Smooth muscle cell (in vitro differentiated cells): ENCODE data around the gene SP3. TPM values are rescaled to one million over a fixed set of nuclear protein-coding genes. Genes with fewer than 3 reads are reported as not detected.

Experiments used
- DNase-seq: peaks from one replicate; lab custom pipeline; 2025; ENCODE audit not compliant: unreplicated experiment; lab: John Stamatoyannopoulos, UW
- H2AFZ ChIP-seq: fragments of 200-600 bp; sonication (generic); 2 replicates; pipeline ENCODE4 v1.6.0; 2016; ENCODE audit warnings: antibody characterized with exemption, low read depth, mild to moderate bottlenecking
- H3F3A ChIP-seq: fragments of 200-600 bp; sonication (generic); 2 replicates; pipeline ENCODE4 v1.6.0; 2017; ENCODE audit warnings: antibody characterized with exemption, low read depth
- H3K27ac ChIP-seq: fragments of 200-600 bp; sonication (generic); 2 replicates; pipeline ENCODE4 v1.5.1; 2016; ENCODE audit warnings: low read depth, mild to moderate bottlenecking
- H3K27me3 ChIP-seq: fragments of 200-600 bp; sonication (generic); 2 replicates; pipeline ENCODE4 v1.6.1; 2016; ENCODE audit warnings: low read depth, mild to moderate bottlenecking
- H3K36me3 ChIP-seq: fragments of 200-600 bp; sonication (generic); 2 replicates; pipeline ENCODE4 v1.5.1; 2016; ENCODE audit warnings: low read depth
- H3K4me1 ChIP-seq: fragments of 200-600 bp; sonication (generic); 2 replicates; pipeline ENCODE4 v1.5.1; 2016; ENCODE audit warnings: low read depth
- H3K4me2 ChIP-seq: fragments of 200-600 bp; sonication (generic); 2 replicates; pipeline ENCODE4 v1.6.0; 2016; ENCODE audit warnings: mild to moderate bottlenecking
- H3K4me3 ChIP-seq: fragments of 200-600 bp; sonication (generic); 2 replicates; pipeline ENCODE4 v1.5.1; 2016; ENCODE audit warnings: mild to moderate bottlenecking
- H3K79me2 ChIP-seq: fragments of 200-600 bp; sonication (generic); 2 replicates; pipeline ENCODE4 v1.6.0; 2016; ENCODE audit warnings: low read depth, mild to moderate bottlenecking
- H3K9ac ChIP-seq: fragments of 200-600 bp; sonication (generic); 2 replicates; pipeline ENCODE4 v1.6.0; 2016; ENCODE audit warnings: low read depth
- H3K9me3 ChIP-seq: fragments of 200-600 bp; sonication (generic); replicated peaks from 2 replicates; pipeline ENCODE4 v1.5.1; 2016; ENCODE audit warnings: low read depth
- H4K20me1 ChIP-seq: fragments of 200-600 bp; sonication (generic); 2 replicates; pipeline ENCODE4 v1.6.0; 2016; ENCODE audit warnings: low read depth
- WGBS: methylation state at CpG from one replicate; pipeline ENCODE4 v1.1.7; 2016; ENCODE audit warnings: low lambda C conversion rate; 5-methylcytosine and 5-hydroxymethylcytosine counted together
- polyA plus RNA-seq: library from polyadenylated mRNA; unstranded; fragments of >200 nt; fragmentation: Nextera tagmentation; extraction: Ambion mirVana; gene quantifications from 2 replicates; pipeline ENCODE4 v1.2.1, GENCODE V29; 2016
- total RNA-seq: library from RNA; depleted of rRNA; stranded (reverse); fragments of >200 nt; gene quantifications from 2 replicates; pipeline ENCODE4 v1.2.3, GENCODE V29; 2014
- TF ChIP-seq, protein P1 (sequence below): fragments of 200-600 bp; sonication (generic); IDR thresholded peaks from 2 replicates; pipeline ENCODE4 v1.5.1; 2017; ENCODE audit warnings: borderline replicate concordance, mild to moderate bottlenecking, antibody characterized with exemption; ENCODE audit not compliant: insufficient read depth, poor library complexity, severe bottlenecking

Gene SP3
- total and polyA plus RNA-seq, 2 experiments from 2014 or later = 24.5 to 84.5 TPM

DNA sequence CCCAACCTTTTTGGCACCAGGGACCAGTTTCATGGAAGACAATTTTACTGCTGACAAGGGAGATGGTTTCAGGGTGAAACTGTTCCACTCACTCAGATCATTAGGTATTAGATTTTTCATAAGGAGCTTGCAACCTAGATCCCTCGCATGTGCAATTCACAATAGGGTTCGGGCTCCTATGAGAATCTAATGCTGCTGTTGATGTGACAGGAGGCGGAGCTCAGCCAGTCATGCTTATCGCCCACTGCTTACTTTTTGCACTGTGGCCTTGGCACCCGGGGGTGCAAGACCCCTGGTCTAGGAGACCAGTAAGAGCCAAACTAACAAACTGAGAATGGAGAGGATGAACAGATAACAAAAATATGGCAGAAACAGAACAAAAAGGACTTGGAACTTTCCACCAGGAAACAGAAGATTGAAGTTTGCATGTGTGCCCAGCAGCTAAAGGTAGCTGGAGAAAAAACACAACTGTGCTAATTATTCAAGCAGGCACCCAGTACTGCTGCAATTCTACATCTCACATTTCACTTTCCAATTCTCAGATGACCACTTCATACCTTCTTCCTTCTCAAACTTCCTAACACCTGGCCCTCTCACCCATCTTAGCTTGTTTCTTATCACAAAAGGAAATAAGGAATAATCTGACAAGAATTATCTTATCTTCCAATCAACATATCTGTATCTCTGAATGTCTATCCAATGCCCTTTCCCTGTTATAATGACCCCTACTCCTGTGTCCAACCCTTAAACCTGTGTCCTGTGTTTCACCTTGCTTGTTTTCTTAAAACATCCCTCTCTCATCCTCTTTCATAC, 24.8 kb downstream of the SP3 start:
- no peak overlapping the region for H3K4me3 ChIP-seq
- H3K27ac ChIP-seq = no peak overlapping the region
- peaks cover 8% of the 10 kb centered on the region for H3K4me1 ChIP-seq
- 94% methylated on average over 5 of the region's 5 CpGs for WGBS
- H3K4me2 ChIP-seq = no peak overlapping the region
- no peaks in the 10 kb centered on the region for H3K9me3 ChIP-seq
- H3K27me3 ChIP-seq = no peaks in the 10 kb centered on the region
- H4K20me1 ChIP-seq = peaks cover 100% of the 10 kb centered on the region
- DNase-seq = no peak
- no peaks in the 10 kb centered on the region for H3F3A ChIP-seq
- H3K36me3 ChIP-seq = no peaks in the 10 kb centered on the region
- TF ChIP-seq, protein P1, sequence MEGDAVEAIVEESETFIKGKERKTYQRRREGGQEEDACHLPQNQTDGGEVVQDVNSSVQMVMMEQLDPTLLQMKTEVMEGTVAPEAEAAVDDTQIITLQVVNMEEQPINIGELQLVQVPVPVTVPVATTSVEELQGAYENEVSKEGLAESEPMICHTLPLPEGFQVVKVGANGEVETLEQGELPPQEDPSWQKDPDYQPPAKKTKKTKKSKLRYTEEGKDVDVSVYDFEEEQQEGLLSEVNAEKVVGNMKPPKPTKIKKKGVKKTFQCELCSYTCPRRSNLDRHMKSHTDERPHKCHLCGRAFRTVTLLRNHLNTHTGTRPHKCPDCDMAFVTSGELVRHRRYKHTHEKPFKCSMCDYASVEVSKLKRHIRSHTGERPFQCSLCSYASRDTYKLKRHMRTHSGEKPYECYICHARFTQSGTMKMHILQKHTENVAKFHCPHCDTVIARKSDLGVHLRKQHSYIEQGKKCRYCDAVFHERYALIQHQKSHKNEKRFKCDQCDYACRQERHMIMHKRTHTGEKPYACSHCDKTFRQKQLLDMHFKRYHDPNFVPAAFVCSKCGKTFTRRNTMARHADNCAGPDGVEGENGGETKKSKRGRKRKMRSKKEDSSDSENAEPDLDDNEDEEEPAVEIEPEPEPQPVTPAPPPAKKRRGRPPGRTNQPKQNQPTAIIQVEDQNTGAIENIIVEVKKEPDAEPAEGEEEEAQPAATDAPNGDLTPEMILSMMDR = no peak
- peaks cover 100% of the 10 kb centered on the region for H3K79me2 ChIP-seq
- no peak overlapping the region for H2AFZ ChIP-seq
- no peak overlapping the region for H3K9ac ChIP-seq

DNA sequence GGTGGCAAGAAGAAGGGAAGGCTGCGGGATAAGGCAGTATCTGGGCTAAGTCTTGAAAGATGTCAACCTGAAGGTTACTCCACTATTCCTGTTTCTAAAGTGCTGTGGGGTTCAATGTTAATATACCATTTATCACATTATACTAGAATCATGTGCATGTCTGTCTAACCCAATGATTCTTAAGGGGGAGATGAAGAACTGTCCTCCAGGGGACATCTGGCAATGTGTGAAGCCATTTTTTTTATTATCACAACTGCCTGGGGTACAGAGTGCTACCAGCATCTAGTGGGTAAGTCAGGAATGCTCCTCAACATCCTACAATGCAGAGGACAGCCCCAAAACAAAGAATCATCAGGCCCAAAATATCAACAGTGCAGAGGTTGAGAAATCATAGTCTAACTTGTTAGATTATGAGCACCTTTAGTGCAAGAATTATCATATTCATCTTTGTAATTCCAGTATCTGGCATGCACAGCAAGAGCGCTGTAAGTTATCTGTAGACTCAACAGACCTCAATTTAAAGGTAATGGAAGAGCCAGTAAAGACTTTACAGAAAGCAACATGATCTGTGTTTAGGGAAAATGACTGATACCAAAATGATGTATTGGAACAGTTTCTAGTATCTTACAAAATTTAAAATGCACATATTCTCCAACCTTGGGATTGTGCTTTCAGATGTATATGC, 26.3 kb downstream of the SP3 start:
- Histone ChIP-seq H3K79me2 (peaks cover 100% of the 10 kb centered on the region), H3K4me2 (no peak overlapping the region), H4K20me1 (peaks cover 100% of the 10 kb centered on the region), H3K9me3 (no peaks in the 10 kb centered on the region), H3K4me1 (peaks cover 8% of the 10 kb centered on the region), H3K36me3 (no peaks in the 10 kb centered on the region), H2AFZ (no peak overlapping the region), H3K9ac (no peak overlapping the region), H3K4me3 (no peak overlapping the region), H3K27me3 (no peaks in the 10 kb centered on the region), H3F3A (no peaks in the 10 kb centered on the region), H3K27ac (no peak overlapping the region)
- DNase-seq = no peak
- TF ChIP-seq, protein P1 = no peak
- 93% methylated on average over 2 of the region's 2 CpGs for WGBS

DNA sequence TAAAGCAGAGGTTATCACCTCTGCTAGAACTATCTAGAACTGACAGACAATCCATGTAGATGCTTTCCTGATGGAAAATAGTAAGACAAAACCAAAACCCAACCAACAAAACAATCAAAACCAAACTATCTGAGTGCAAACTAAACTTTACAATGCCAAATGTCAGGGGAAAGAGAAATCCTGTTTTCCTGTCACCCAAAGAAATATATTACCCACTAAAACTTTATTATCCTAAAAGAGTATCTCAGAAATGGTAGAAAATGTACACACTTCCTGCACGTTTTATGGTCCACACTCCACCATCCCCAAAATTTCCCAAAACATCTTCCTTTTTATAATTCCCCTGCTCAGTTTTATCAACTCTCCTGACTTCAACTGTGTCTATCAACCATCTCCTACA, 29.9 kb downstream of the SP3 start:
- H3K79me2 ChIP-seq = peaks cover 98% of the 10 kb centered on the region
- H3K4me3 ChIP-seq = no peak overlapping the region
- H3K9me3 ChIP-seq = no peaks in the 10 kb centered on the region
- WGBS = 87% methylated on average over 1 of the region's 1 CpG
- H3K27me3 ChIP-seq = no peaks in the 10 kb centered on the region
- H3K9ac ChIP-seq = no peak overlapping the region
- no peaks in the 10 kb centered on the region for H3F3A ChIP-seq
- H3K36me3 ChIP-seq = no peaks in the 10 kb centered on the region
- no peak overlapping the region for H2AFZ ChIP-seq
- peak overlapping the region; percentile 39 for H3K27ac ChIP-seq
- peaks cover 8% of the 10 kb centered on the region for H3K4me1 ChIP-seq
- TF ChIP-seq, protein P1 = no peak
- H4K20me1 ChIP-seq = peaks cover 100% of the 10 kb centered on the region
- H3K4me2 ChIP-seq = no peak overlapping the region
- DNase-seq = no peak
